Heart right ventricle (tissue), 16 donors: ENCODE results near the gene PCBP3. TPM values are rescaled to one million over a fixed set of nuclear protein-coding genes. Genes with fewer than 3 reads are reported as not detected.
"Not testable (repeated sequence)": the region's sequence is repeated elsewhere in the genome, so short reads cannot be mapped to it uniquely, and the experiment has no call there.

Experiments used
- ATAC-seq, 8 donors: fragments of 200-7000 bp; cut with Tn5 transposase; one replicate each; pipeline ENCODE4 v1.9.1; 2020; ENCODE audit warnings: mild to moderate bottlenecking in 8 of 8, moderate library complexity in 8 of 8, moderate number of reproducible peaks in 1 of 8
- DNase-seq, 2 donors: peaks; one replicate each; pipeline ENCODE4 v3.0.0-alpha.2; 2020
- H3K27ac ChIP-seq, 10 donors: fragments of 200-600 bp; sonication (generic) in 2 of 10; one replicate each; pipeline versions ENCODE4 v1.5.0 to v1.8.0; 2020 to 2022; ENCODE audit warnings: mild to moderate bottlenecking in 3 of 10
- H3K27me3 ChIP-seq, 7 donors: fragments of 200-600 bp; one replicate each; pipeline ENCODE4 v1.8.0; 2021 to 2022; ENCODE audit warnings: mild to moderate bottlenecking in 2 of 7
- H3K36me3 ChIP-seq, 9 donors: fragments of 200-600 bp; sonication (generic) in 1 of 9; one replicate each; pipeline versions ENCODE4 v1.5.0 to v1.8.0; 2020 to 2022; ENCODE audit warnings: mild to moderate bottlenecking in 2 of 9
- H3K4me1 ChIP-seq, 9 donors: fragments of 200-600 bp; sonication (generic) in 1 of 9; one replicate each; pipeline versions ENCODE4 v1.5.0 to v1.8.0; 2020 to 2022; ENCODE audit warnings: mild to moderate bottlenecking in 4 of 9
- H3K4me3 ChIP-seq, 10 donors: fragments of 200-600 bp; sonication (generic) in 2 of 10; one replicate each; pipeline versions ENCODE4 v1.5.0 to v1.8.0; 2020 to 2022; ENCODE audit warnings: mild to moderate bottlenecking in 7 of 10, moderate library complexity in 2 of 10
- H3K9me3 ChIP-seq, 11 donors: fragments of 200-600 bp in 10 of 11; sonication (generic) in 2 of 11; one replicate each; pipeline versions ENCODE4 v1.5.0 to v1.8.0; 2013 to 2022; ENCODE audit warnings: mild to moderate bottlenecking in 2 of 11, control low read depth in 1 of 11, moderate library complexity in 1 of 11
- WGBS, 2 donors: extraction: QIAGEN DNeasy Blood & Tissue Kit; methylation state at CpG; one replicate each; pipeline ENCODE4 v1.1.7; 2013; ENCODE audit warnings: inconsistent platforms in 1 of 2; 5-methylcytosine and 5-hydroxymethylcytosine counted together
- intact Hi-C, 10 donors: fragments of 100-400 bp; cut with DNase I; formaldehyde crosslinking; loops; one replicate each; pipeline versions ENCODE4 v1.11.1 to v1.14.2; 2022
- polyA plus RNA-seq, 2 donors: library from polyadenylated mRNA; stranded (reverse); fragments of 200-250 nt; gene quantifications; one replicate each; pipeline ENCODE4 v1.2.3, GENCODE V29; 2013
- total RNA-seq, 10 donors: library from RNA; stranded (reverse); fragmentation: NEBNext Ultra II Directional in 3 of 10; extraction: Animal tissue kit (Norgen Biotek cat#: 25700) in 3 of 10; gene quantifications; one replicate each; pipeline versions ENCODE4 v1.2.1 to v1.2.4, GENCODE V29; 2021 to 2023
- TF ChIP-seq, protein P1 (sequence below), 9 donors: fragments of 200-600 bp; sonication (generic) in 2 of 9; IDR thresholded peaks; one replicate each; pipeline versions ENCODE4 v1.5.0 to v1.8.0; 2021 to 2022; ENCODE audit warnings: antibody characterized with exemption in 9 of 9, mild to moderate bottlenecking in 5 of 9, moderate library complexity in 1 of 9
- donor health status: Arrhythmogenic right ventricular cardiomyopathy.
- donor health status: ischemic (EF 13 %, LVEDD 7.1; RV severe dilation, severe dysfunction).
- donor health status: healthy with polysubstance abuse.
- donor health status: DM: no; HTN: yes; CAD: no.
- donor health status: DM: no; HTN: no; CAD: no.
- donor health status: ischemic (EF 25% LVEDD 6.9; RV normal size, moderate dysfunction).
- donor health status: ischemic (EF 25% LVEDD 5.7; RV mildly dilated, moderate dysfunction).
- donor health status: healthy.
- donor health status: DM: yes; HTN: yes; CAD: no.
- donor health status: Ischemic cardiomyopathy.
- donor health status: ischemic (EF 35%, LVEDD 5.7; RV mildly dilated, moderate dysfunction).
- donor health status: nonischemic (EF 11% LVEDD 7.7; RV severe dilation, severe dysfunction).
- donor health status: DM: yes; HTN: yes; CAD: no.
- donor health status: PGD.
- donor health status: ischemic (EF 29% LVEDD 5.4; RV normal size, mild dysfunction).
- donor health status: nonischemic (EF 23%, LVEDD 6.1; RV moderate dilation, normal function).

Gene PCBP3
- total and polyA plus RNA-seq, 12 donors, result 0.25 to 11.3 (median 1.2) TPM

- Histone ChIP-seq H3K27ac (no peak overlapping the region), H3K27me3 (peaks cover 0 to 9% (median 0%) of the 10 kb centered on the region in 7 donors), H3K36me3 (no peaks in the 10 kb centered on the region), H3K9me3 (peaks cover 0 to 12% (median 0%) of the 10 kb centered on the region in 11 donors), H3K4me3 (no peak overlapping the region), H3K4me1 (no peaks in the 10 kb centered on the region)
- ATAC-seq, result no peak
- intact Hi-C loops, result no loop called here
- WGBS, 2 donors, result 73 to 79% methylated on average over 13 of the region's 13 CpGs
- TF ChIP-seq, protein P1, sequence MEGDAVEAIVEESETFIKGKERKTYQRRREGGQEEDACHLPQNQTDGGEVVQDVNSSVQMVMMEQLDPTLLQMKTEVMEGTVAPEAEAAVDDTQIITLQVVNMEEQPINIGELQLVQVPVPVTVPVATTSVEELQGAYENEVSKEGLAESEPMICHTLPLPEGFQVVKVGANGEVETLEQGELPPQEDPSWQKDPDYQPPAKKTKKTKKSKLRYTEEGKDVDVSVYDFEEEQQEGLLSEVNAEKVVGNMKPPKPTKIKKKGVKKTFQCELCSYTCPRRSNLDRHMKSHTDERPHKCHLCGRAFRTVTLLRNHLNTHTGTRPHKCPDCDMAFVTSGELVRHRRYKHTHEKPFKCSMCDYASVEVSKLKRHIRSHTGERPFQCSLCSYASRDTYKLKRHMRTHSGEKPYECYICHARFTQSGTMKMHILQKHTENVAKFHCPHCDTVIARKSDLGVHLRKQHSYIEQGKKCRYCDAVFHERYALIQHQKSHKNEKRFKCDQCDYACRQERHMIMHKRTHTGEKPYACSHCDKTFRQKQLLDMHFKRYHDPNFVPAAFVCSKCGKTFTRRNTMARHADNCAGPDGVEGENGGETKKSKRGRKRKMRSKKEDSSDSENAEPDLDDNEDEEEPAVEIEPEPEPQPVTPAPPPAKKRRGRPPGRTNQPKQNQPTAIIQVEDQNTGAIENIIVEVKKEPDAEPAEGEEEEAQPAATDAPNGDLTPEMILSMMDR (IDR thresholded peaks at IDR 0.05), result no peak
- no peak for DNase-seq
These were observed 161.3 kb downstream of the PCBP3 start for GRCh38 chr21:45804809-45805313.

DNA sequence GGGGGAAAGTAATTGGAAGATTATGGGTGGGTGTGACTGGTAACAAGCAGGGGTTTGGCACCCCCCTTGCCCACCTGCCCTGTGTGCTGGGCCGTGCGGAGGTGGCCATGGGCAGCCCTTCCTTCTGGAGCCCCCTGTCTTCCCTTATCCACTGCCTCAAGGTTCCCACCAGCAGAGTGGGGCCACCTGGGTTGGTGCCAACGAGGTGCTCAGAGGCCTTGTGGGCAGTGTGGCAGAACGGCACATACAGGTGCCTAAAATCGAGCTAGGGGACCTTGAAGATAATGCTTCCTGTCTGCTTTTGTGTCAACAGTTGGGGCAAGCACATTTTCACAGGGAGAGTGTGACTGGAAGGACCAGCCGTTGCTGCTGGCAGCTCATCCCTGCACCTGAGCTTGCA is 161.8 kb downstream of the PCBP3 start:
- intact Hi-C loops, result no loop called here
- WGBS, 2 donors, result 74 to 82% methylated on average over 6 of the region's 6 CpGs
- TF ChIP-seq, protein P1 (IDR thresholded peaks at IDR 0.05), result no peak
- Histone ChIP-seq H3K9me3 (peaks cover 0 to 12% (median 0%) of the 10 kb centered on the region in 11 donors), H3K4me1 (no peaks in the 10 kb centered on the region), H3K36me3 (no peaks in the 10 kb centered on the region), H3K27me3 (peaks cover 0 to 9% (median 0%) of the 10 kb centered on the region in 7 donors), H3K4me3 (no peak overlapping the region), H3K27ac (no peak overlapping the region)
- no peak for ATAC-seq
- no peak for DNase-seq

DNA sequence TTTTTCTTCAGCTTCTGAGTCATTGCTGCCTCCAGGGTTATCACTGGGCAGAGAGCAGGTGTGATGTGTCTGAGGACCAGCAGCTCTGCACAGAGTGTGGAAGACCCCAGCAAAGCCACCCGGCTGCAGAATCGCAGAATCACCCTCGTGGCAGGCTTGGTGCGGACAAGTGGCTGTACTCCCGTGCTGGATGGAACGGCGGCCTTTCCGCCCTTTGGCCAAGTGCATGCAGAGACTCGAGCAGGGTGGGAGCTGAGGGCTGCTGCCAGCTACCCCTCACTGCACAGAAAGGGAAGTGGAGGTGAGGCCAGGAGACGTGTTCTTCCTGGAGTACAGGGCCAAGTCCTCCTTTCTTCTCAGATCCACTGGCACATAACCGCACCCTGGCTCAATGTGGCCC is 162.5 kb downstream of the PCBP3 start:
- intact Hi-C loops, result no loop called here
- 73 to 81% methylated on average over 11 of the region's 11 CpGs for WGBS, 2 donors
- no peak for DNase-seq

DNA sequence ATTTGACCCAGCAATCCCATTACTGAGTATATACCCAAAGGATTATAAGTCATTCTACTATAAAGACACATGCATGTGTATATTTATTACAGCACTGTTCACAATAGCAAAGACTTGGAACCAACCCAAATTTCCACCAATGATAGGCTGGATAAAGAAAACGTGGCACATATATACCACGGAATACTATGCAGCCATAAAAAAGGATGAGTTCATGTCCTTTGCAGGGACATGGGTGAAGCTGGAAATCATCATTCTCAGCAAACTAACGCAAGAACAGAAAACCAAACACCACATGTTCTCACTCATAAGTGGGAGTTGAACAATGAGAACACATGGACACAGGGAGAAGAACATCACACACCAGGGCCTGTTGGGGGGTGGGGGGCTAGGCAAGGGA is 165.1 kb downstream of the PCBP3 start:
- Histone ChIP-seq H3K27me3 (peaks cover 0 to 19% (median 0%) of the 10 kb centered on the region in 7 donors), H3K9me3 (peaks cover 0 to 12% (median 0%) of the 10 kb centered on the region in 11 donors)
- H3K27ac ChIP-seq, H3K4me3 ChIP-seq, DNase-seq, H3K36me3 ChIP-seq, H3K4me1 ChIP-seq, ATAC-seq, intact Hi-C loops: not testable (repeated sequence)
- WGBS, 2 donors, result 84 to 90% methylated on average over 3 of the region's 3 CpGs

More for the DNA sequence above, 162.5 kb downstream of the PCBP3 start:
- ATAC-seq, result no peak
- no peak overlapping the region for H3K4me3 ChIP-seq
- H3K27me3 ChIP-seq, result peaks cover 0 to 9% (median 0%) of the 10 kb centered on the region in 7 donors
- H3K4me1 ChIP-seq, result no peaks in the 10 kb centered on the region
- TF ChIP-seq, protein P1 (IDR thresholded peaks at IDR 0.05), result no peak
- no peak overlapping the region for H3K27ac ChIP-seq
- H3K36me3 ChIP-seq, result no peaks in the 10 kb centered on the region
- peaks cover 0 to 12% (median 0%) of the 10 kb centered on the region in 11 donors for H3K9me3 ChIP-seq

DNA sequence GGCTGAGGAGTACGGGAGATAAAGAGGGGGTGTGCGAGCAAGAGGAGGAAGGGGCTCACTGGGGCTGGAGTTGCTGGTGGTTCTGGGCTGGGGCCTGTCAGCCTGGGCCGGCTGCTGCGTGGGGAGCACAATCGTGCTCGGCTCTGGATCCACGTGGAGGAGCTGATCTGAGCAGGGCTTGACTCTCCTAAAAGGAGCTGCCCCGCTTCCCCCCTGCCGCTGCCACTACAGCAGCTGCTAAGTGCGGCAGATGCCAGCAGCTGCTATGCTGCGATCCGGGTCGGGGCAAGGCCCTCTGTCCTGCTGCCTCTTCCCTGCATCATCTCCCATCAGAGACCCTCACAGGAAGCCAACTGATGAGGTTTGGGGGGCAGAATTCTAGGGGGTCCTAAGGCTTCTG is 165.9 kb downstream of the PCBP3 start:
- TF ChIP-seq, protein P1 (IDR thresholded peaks at IDR 0.05), result no peak
- H3K27ac ChIP-seq, result no peak overlapping the region
- ATAC-seq (no peak), DNase-seq (no peak)
- no peak overlapping the region for H3K4me3 ChIP-seq
- intact Hi-C loops, result no loop called here
- H3K27me3 ChIP-seq, result peaks cover 0 to 19% (median 0%) of the 10 kb centered on the region in 7 donors
- WGBS, 2 donors, result 59 to 73% methylated on average over 13 of the region's 13 CpGs
- H3K9me3 ChIP-seq, result peaks cover 0 to 12% (median 0%) of the 10 kb centered on the region in 11 donors
- H3K4me1 ChIP-seq, result no peaks in the 10 kb centered on the region
- no peaks in the 10 kb centered on the region for H3K36me3 ChIP-seq
